Stimulated activated CD4-positive, alpha-beta T cell treated with anti-CD3 and anti-CD28 coated beads, Interleukin-15, amount 100 ng/mL, for 24 hours (primary cell): ENCODE results near the gene USP24.
A peak's percentile ranks its signal among the peaks of the same experiment; 100 is the strongest.

ENCODE experiments used
- DNase-seq: peaks from one replicate; pipeline ENCODE4 v3.0.0-alpha.2; 2020

The USP24 gene

DNA sequence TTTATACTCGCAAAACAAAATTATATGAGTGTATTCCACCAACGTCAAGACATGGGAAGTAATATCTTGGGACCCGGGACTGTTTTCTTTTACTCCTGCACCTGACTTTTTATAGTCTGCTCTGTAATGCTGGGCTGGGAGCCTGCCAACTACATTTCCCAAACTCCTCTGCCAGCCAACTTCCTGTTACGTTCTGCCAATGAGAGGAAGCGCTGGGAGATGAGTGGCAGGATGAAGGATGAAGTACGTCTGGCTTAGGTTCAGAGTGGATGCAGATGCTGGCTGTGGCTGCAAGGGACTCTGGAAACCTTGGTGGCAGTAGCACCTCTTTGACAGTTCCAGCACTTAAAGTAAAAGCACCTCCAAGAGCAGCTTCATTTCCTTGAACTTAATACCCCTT lies 59.6 kb downstream of the USP24 start:
- DNase-seq: no peak

- DNase-seq: no peak
Observed at GRCh38 chr1:55154616-55155015, 60.5 kb downstream of the USP24 start.

DNA sequence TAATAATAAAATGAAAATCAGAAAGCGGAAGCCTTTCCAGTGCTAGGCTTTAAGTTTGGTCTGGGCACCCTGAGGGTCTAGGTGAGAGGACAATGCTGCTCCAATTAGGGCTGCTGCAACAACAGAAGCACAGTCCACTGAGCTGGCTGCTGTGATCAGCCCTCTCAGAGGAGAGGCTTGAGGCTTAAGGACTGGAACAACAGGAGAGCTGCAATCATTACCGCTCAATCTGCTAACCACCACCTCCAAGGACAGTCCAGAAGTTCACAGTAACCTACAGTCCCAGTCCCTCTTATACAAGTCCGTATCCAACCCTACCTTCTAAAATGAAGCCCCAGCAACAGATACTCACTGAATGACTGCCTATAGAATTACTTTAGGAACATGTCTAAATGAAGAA lies 62.1 kb downstream of the USP24 start:
- DNase-seq: no peak

- DNase-seq: no peak
Observed at GRCh38 chr1:55150880-55151588, 64.1 kb downstream of the USP24 start.

DNA sequence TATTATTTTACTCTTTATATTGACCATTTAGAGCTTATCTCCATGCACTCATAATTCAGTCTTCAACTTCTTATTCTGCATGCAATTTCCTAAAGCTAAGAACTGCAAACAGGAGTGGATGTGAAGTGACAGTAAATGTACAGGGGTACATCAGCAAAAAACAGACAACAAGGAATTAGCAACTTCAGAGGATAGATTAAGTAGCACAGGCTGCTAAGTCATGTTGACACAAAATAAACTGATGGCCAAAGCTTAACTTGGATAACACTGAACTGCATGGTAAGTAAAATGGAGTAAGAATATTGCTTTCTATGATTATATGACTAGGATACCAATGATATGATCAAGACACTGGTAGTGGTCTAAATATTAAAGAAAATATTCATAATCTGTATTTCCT lies 66.5 kb downstream of the USP24 start:
- no peak for DNase-seq

DNA sequence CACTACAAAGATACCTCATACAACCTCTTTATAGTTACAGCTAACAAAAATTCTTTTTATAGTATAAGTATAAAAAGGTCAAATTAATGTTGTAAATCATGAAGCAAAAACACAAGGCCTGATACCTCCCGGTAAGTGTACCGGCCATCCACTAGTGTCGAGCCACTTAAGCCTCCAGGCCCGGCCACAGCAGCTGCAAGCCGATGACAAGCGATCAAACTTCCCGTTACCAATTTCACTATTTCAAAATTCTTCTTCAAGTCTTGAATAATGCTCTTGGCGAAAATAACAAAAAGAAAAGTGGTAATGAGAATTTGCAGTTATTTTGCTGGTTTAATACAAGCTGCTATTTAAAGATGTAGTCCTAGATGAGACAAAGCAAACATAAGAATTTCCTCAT lies 67.6 kb downstream of the USP24 start:
- DNase-seq: no peak

GRCh38 chr1:55146781-55147180 lies 68.4 kb downstream of the USP24 start:
- DNase-seq: no peak

DNA sequence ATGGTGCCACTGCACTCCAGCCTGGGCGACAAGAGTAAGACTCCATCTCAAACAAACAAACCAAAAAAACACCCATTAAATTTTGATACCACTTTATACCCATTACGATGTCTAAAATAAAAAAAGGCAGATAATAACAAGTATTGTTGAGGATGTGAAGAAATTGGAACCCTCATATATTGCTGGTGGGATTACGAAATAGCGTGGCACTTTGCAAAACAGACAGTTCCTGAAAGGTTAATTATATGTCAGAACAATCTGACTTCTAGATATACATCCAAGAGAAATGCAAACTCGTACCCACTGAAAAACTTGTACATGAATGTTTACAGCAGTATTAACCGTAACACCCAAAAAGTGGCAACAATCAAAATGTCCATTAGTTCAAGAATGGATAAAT lies 70.3 kb downstream of the USP24 start:
- no peak for DNase-seq

DNA sequence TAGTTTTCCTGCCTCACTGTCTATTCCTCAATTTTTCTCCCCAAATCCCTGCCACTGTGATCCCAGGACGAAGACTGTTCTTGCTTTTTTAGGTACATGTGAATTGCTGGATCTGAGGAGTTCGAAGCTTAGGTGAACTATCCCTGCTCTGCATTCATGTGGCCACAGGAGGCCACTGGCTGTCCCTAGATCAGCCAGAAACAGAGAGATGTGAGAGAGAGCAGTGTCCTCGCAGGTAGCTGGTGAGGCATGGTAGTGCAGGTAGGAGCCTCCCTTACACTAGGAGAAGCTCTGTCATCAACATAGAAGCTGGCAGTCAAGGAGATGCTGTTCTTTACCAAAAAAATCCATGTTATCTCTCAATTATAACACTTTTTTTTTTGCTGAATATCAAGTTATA lies 71.5 kb downstream of the USP24 start:
- no peak for DNase-seq

DNA sequence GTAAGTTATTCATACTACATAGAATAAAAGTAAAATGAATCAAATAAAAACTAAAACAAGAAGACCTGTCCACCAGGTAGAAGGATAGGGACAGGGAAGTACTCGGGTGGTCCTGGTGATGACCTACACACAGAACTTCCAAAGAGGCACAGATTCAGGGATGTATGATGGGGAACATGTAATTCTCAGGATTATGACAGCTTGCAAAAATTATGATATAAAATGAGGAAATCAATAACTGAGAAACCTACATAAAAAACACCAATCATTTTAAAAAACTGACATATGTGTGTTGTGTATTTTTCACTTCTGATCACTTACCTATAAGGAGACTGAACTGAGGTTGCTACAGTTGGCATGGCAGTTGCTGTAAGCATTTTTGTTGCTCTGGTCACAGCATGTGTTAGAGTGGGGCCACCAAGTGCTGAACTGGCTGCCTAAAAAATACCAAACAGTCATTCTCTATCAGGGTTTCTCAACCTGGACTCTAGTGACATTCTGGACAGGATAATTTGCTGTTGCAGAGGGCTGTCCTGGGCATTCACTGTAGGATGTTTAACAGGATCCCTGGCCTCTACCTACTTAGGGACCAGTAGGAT lies 73.8 kb downstream of the USP24 start:
- no peak for DNase-seq

DNA sequence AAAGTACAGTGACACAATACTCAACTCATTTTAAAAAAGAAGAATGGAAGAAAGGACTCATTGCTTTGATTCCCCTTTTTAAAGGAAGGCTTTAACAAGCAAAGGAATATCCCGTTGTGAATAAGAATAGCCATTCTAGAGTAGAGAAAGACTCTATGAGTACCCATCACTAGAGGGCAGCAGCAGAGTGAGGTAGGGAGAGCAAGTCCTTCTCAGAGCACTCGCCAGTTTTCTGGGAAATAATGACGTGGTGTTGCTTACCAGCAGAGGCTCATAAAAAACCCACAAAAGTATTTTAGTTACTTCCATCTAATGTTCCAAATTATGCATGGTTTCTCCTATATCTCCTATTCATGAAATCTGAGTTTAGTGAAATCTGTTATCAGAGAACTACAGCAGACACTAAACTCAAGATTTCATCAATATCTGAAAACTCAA lies 74.6 kb downstream of the USP24 start:
- peak; percentile 77 for DNase-seq

DNA sequence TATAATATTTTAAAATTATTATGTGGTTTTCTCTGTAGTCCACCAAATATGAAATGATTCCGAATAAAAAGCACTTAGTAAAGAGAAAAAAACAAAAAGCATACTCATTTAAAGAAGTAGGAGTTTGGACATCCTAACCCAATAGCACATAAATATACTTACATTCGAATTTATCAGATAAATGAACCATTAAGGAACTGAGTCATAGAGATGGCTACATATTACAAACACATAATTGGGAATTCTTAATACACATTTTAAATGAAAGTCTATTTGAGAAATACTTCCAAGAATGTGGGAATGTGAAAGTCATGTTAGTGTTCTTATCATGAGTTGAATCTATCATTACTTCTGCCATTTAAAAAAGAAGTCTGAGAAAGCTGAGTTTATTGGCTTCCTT lies 75.0 kb downstream of the USP24 start:
- no peak for DNase-seq

DNA sequence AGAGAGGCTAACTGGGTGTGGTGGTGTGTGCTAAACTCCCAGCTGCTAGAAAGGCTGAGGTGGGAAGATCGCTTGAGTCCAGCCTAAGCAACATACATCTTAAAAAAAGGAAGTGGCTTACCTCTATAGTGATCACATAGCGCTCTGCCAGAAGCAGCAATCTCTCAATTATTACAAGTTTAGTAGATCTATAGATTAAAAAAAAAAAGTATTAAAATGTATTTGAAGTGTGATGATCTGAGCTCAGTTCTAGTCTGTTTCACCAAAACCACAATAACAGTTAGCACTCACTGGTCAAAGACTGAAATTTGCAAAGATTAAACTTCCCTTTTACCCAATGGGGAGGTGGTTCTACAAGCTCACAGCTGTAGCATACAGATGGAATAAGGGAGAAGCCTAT lies 76.3 kb downstream of the USP24 start:
- no peak for DNase-seq

DNA sequence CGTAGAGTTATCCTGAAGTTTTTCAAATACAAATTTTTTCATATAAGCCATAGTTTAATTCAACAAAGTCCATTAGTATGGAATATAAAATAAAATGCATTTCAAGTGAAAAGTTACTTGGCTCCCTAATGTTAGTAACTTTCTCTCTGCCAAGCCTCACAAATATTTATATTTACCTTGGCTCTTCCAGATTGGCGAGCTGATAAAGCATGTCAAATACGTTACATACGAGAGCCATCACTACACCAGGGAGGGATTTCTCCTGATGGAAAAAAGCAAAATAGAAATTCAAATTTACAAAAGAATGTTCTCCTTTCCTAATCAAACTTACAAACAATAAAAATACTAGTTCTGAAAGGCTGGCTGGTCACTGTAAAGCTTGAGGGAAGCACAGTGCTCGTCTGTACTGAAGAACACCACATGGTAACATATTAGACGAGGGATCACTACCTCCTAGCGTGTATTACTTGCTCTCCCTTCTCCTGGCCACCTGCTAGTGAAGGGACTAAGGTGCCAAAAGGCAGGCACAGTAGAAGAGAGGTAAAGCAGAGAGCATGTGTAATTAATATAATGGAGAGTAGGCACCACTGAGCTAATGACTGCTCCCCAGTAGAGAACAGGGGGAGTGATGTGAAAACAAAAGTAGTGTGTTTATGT lies 80.9 kb downstream of the USP24 start:
- no peak for DNase-seq

- DNase-seq: no peak
Observed at GRCh38 chr1:55131801-55132200, 83.4 kb downstream of the USP24 start.

GRCh38 chr1:55131218-55131617 lies 83.9 kb downstream of the USP24 start:
- DNase-seq: no peak

DNA sequence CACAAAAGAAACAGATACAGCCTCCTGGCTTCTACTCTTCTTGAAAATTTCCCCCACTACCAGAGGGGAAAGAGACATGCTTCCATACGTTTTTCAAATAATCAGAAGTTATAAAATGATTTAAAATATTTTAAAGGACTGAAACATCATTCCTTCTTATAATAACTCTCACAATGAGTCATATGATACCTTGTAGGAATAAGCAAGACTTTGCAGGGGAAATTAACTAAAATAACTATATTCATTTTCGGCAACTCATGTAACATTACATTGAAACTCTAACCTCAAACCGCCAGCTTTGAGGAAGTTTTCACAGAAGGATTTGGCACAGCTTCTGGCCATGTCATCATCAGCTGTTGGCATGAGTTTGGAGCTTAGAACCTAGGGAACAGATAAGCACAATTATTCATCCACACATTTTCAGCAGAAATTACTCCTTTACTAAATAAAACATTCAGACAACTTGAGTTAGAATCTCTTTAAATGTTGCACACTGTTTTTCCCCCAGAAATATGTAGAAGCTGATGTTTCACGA lies 85.9 kb downstream of the USP24 start:
- no peak for DNase-seq

- DNase-seq: no peak
Observed at GRCh38 chr1:55128418-55128995, 86.7 kb downstream of the USP24 start.

GRCh38 chr1:55127827-55128343 lies 87.3 kb downstream of the USP24 start:
- DNase-seq: peak; percentile 11

DNA sequence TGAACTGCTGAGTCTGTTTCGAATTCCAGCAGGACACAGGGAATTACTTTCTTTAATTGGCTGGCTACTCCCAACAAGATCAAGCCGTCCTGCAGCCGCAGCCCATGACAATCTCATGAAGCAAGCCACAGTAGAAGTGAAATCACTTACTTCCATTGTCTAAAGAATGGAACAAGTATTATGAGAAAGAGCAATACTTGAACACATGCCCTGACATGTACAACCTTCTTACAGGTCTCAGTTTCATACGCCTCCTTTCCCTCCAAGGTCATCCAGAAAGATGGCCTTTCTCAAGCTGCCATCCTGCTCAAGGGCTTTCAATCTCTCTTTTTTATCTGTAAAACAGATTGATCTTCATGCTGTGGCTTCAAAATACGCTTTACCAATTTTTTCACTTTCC lies 90.7 kb downstream of the USP24 start:
- DNase-seq: no peak

DNA sequence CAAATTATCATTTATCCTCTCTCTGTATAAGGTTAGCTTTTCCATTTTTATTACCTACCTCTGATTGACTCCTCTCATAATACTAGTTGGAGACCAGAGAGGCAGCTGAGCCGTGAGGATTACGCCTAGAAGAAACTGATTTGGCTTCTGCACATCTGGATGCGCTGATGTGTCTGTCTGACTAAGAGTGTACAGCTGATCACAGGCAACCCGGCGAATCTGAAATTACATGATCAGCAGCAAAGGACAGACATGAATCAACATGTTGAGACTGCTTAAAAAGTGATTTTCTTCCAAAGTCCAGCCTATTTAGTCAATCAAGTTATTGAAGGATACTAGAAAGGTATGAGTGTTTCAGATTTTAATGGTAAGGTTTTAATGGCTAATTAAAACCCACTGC lies 94.6 kb downstream of the USP24 start:
- no peak for DNase-seq

GRCh38 chr1:55118651-55119329 lies 96.4 kb downstream of the USP24 start:
- no peak for DNase-seq

GRCh38 chr1:55117941-55118340 lies 97.2 kb downstream of the USP24 start:
- no peak for DNase-seq
